NCI-H2107 treated with DMSO at 0.1 percent for 48 hours (cell line): ENCODE results near the gene CAMK1D.
"Not testable (repeated sequence)": the region's sequence is repeated elsewhere in the genome, so short reads cannot be mapped to it uniquely, and the experiment has no call there.

Experiments used
- DNase-seq: peaks from one replicate; lab custom pipeline; 2025; ENCODE audit not compliant: unreplicated experiment; lab: John Stamatoyannopoulos, UW

Gene CAMK1D

DNA sequence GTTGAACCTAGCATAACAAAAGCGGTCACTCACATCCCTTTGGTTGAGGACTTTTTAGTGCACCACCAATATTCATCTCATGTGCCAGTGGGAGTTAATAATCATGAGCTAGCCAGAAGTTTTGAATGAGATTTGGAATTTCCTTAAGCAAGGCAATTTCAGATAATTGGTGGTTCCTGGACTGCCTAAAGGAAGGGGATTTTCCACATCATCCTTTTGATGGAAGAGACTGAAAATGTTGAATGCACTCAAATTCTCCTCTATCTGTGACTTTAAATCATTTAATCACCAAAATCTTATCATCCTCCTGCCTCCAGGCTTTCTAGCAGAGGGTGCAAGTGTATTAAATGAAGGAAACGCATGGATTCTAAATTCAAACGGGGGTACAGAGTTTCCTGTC, 391.5 kb downstream of the CAMK1D start:
- DNase-seq, result no peak

DNA sequence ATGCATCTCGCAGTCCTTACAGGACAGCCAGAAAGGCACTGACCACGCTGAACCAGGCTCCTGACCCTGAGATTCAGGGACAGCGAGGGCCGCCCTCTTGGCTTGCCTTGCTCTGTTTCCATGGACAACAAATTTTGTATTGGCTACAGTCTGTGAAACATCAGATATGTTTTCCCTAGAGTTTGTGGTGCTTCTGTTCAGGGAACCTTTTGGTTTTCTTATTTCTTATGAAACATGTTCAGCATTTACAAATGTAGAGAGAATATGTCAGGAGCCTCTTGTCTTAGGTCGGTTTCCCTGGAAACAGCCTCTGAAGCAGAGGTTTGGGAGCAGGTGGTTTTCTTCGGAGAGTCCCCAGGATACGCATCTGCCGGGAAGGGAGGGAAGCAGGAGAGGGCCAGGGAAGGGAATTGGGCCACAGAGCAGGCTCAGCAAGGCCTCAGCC, 392.0 kb downstream of the CAMK1D start:
- DNase-seq, result no peak

DNA sequence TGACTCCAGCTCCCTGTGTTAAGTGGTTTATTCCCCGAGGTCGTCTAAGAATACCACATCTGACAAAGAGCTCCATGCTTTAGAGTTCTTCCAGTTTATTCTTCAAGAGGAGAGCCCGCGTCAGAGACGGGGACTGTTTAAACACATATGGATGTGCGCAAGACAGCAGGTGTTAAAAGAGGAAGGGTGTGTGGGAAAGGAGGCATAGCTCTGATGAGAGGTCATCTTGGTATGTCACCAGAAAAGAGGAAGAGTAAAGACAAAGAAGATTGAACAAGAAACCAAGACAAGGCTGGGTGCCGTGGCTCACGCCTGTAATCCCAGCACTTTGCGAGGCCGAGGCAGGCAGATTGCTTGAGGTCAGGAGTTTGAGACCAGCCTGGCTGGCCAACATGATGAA, 393.4 kb downstream of the CAMK1D start:
- no peak for DNase-seq

DNA sequence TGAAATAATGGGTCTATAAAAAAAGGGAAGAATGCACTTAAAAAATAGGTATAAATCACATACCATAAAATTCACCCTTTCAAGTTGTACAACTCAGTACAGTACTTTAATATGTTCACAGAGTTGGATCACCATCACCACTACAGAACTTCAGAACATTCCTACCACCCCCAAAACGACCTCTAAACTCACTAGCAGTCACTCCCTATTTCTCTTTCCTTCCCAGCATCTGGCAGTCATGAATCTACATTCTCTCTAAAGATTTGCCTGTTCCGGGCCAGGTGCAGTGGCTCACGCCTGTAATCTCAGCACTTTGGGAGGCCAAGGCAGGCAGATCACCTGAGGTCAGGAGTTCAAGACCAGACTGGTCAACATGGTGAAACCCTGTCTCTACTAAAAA, 394.1 kb downstream of the CAMK1D start:
- not testable (repeated sequence) for DNase-seq

DNA sequence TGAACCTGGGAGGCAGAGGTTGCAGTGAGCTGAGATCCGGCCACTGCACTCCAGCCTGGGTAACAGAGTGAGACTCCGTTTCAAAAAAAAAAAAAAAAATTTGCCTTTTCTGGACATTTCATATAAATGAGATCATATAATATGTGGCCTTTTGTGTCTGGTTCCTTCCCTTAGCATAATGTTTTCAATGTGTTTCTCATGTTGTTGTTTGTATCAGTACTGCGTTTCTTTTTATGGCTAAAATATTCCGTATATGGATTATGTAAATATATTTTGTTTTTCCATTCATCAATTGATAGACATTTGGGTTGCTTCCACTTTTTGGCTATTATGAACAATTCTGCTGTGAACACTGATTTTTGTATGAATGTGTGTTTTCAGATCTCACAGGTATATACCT, 394.6 kb downstream of the CAMK1D start:
- no peak for DNase-seq

DNA sequence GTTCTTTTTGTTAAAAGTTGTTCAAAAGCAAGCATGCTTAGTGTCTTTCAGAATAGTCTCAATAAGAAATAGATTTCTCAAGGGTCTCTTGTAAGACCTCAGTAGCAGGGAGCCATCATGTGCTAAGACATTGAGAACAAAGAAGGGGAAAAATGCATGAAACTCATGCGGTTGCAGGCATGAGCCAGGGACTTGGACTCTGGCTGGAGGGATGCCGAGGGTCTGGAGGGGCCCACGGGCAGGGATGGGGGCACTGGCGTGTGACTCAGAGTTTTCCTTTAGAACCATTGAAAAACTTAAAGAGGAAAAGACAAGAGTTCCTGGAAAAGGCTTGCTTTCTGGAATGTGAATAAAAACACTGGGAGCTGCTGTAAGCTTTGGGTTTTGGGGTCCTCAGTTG, 398.8 kb downstream of the CAMK1D start:
- no peak for DNase-seq

DNA sequence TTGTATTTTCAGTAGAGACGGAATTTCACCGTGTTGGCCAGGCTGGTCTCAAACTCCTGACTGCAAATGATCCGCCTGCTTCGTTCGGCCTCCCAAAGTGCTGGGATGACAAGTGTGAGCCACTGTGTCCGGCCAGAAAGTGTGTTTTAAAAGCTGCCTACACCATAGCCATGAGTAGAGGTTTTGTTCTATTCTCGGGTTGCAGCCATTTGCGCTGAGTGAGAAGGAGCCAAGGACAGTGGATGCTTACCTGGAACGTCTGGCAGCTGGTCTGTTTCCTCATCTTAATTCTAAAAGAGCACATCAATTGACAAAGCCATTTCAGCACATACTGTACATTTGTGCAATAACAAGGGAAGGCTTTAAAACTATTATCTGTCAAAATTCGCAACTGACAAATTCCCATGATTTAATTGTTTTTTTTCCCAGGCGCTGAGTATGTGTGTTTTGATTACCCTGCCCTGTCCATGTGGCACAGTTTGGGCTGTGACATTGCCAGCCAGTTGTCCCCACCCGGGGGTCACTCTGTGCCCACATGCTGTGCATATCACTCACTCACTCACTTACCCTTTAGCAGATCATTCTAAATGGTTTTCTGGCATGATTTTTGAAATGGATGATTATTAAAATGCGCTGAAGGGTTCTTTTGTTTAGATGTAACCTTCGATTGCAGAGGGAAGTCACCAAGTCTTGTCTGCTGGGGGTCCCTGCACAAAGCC, 400.6 kb downstream of the CAMK1D start:
- no peak for DNase-seq

DNA sequence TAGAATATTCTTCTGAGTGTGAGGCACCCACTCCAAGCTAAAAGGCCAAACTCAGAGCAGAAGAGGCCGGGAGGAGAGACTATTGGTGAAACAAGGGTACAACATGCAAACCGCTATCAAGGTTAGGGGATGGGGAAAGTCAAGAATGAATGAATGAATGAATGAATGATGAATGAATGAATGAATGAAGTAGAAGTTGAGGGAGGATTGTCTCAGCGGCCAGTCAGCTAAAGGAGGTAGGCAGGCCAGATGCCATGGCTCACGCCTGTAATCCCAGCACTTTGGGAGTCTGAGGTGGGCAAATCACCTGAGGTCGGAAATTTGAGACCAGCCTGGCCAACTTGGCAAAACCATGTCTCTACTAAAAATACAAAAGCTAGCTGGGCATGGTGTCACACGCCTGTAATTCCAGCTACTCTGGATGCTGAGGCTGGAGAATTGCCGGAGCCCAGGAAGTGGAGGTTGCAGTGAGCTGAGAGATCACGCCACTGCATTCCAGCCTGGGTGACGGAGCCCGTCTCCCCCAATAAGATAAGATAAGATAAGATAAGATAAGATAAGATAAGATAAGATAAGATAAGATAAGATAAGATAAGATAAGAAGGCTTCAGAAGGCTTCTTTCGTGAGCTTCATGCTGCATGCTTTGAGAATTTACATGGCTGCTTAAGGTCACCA, 401.3 kb downstream of the CAMK1D start:
- no peak for DNase-seq

DNA sequence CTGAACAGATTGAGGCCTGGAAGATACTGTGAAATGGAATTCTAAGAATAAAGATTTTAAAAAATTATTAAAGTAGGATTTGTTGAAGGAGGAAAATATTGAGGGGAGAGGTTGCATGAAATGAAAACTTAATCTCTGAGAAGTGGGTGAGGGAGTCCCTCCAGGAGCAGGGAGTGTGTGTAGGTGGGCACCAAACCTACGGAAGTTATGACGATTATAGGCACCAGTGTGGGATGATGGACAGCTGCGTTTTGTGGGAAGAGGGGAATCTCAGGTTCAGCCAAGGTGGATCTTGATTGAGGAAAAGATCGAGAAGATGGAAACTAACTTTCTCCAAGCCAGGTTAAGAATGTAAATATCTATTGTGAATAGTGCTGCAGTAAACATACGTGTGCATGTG, 405.7 kb downstream of the CAMK1D start:
- no peak for DNase-seq

DNA sequence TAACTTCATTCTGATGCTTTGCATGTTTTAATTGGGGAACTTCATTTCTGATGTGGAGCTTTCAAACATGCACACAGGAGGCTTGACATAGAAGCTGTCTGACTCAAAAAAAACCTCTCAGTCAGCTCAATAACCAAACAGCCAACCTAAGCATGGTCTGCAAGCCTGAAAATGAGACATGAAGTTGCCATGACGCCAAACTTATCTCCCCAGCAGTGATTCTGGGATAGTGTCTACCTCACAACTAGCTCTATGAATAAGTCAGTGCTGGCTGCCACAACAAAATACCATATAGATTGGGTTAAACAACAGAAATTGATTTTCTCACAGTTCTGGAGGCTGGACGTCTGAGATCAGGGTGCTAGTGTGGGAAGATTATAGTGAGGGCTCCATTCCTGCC, 408.0 kb downstream of the CAMK1D start:
- no peak for DNase-seq

DNA sequence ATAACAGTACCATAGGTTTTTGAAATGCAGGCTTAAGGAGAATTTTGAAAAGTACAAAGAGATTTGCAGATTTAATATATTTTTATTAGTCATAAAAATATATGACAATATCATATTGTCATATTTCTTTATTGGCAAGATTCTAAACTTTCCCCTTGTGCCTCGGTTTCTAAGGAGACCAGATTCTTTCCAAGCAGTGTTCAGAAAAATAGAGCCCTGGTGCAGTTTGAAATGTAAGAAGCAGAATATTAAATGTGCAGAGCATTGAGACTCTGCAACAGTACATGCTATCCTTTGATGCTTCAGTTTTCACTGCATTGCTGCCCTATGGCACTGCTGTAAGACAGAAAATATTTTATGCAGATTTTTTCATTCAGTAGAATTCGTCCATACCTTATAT, 408.9 kb downstream of the CAMK1D start:
- no peak for DNase-seq

DNA sequence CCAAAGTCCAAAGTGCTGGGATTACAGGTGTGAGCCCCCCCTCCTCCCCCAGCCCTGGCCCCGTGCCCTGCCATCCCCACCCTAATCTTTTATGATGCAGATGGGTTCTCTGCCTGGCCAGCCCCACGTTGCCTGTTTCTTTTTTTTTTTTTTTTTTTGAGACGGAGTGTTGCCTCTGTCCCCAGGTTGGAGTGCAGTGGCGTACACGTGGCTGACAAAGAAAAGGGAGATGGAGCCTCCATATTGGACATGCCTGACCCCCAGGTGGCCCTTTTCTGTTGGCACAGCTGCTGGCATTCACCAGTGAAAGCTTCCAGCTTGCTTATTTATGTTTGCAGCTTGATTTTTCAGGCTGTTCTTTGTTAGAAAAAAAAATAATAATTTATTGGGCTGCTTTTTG, 416.9 kb downstream of the CAMK1D start:
- peak; percentile 48 for DNase-seq

DNA sequence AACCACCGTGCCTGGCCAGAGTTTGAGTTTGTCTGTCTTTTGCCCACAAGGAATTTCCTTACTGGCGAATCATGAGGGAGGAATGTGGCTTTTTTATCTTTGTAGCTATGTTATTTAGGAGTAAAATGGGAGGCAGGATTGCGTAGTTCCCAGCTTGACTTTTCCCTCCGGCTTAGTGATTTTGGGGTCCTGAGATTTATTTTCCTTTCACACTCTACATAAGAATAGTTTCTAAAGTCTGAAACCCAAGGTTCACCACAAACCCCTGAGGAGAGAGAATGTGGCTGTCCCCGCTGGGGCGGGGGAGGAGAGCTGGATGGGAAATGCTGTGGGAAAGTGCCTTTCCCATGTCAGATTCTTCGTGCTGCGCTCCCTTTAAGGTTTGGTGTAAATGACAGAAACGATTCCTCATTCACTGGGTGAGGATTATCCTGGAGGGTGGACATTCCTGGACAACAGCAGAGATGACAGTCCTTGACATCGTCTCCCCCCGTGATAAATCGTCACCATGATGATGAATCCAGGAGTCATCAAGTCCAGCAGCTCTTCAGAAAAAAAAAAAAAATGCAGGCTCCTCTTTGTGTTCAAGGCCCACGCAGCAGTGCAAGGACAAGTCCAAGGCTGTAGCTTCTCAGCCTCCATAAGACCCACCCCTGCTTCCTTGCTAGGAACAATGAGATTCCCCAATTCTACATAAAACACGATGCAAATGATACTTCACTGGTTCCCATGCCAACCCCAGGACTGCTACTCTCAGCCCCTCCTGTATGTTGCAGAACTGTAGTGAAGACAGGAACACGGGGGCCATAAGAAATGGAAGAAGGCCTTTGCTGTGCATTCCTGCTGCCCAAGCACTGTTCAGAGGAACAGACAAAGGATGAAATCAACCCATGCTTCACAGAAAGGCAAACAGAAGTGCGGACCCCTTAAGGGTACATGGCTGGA, 419.1 kb downstream of the CAMK1D start:
- no peak for DNase-seq

DNA sequence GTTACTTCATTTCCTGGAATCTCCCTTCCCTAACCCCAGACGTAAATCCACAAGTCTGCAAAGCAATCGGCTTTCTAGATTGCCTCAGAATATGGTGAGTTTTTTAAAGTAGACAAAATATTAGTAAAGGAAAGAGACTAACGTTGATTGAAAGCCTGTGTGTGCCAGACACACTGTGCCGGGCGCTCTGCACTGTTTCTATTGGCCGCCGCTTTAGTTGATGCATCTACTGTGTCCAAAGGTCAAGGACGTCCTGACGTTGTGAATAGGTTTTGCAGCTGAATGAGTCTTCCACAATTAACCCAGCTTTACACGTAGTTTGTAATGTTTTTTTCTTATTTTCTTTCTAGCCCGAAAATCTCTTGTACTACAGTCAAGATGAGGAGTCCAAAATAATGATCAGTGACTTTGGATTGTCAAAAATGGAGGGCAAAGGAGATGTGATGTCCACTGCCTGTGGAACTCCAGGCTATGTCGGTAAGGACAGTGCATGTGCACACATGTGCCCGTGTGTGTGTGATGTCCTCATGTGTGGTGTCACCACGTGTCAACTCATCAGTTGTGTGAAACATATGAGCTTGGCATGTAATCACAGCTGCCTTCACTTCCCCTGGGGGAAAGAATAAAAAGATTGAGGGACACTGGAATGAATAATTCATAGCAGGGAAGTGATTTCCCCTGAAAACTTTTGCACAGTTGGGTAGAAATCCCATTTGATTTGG, 420.1 kb downstream of the CAMK1D start:
- no peak for DNase-seq

DNA sequence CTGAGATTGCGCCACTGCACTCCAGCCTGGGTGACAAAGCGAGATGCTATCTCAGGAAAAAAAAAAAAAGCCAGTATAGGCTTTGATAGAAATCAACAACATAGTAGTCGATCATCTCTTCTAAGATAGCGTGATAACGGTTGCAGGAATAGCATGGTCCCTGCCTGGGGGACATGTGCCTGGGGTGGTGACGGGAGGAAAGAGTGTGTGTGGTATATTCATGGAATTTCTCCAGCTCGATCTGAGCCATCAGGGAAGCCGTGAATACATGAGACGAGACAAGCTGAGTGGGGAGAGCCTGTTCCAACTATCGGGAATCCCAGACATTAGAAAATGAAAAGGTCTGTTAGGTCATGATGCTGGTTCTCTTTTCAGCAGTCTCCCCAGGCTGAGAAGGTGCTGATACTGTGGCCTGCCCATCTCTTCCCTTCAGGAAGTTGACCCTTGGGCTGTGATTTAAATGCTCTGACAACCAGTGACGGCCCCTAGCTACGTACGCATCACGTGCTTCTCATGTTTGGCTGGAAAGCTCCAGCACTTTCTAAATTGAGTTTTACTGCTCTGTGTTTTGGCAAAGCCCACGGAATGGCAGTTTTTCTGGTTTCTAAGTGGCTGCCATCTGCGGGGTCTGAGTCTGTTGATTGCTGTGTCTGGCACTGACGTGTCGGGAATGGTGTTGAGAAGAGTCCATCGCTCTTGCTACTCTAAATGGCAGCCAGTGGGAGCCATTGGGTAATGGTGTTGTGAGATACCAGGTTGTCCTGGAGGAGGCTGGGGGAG, 422.8 kb downstream of the CAMK1D start:
- DNase-seq, result no peak

DNA sequence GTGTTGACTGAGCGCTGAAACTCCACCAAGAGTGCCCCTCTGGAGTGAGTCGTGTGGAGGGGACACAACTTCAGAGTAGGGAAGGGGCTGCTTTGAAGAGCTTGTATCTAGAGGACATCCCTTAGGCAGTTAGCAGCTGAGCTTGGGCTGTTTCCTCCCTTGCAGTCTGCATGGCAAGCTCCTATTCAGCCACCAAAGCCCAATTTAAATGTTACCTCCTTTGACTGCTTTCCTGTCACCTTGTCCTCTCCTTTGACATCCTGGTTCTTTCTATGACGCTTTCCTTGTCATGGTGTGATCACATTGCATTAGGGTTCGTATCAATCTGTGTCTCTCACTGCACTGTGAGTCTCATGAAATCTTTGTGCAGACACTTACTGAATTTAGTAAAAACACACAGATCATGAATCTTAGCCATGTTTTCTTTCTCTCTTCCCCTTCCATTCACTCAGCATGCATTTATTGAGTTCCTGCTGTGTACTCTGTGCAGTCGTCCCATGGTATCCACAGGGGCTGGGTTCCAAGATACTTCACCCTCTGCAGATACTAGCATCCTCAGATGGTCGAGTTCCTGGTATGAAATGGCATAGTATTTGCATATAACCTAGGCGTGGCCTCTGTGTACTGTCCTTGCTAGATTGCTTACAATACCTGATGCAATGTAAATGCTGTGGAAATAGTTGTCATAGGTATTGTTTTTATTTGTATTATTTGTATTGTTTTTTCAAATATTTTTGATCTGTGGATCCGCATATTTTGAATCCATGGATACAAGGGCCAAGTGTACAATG, 423.6 kb downstream of the CAMK1D start:
- DNase-seq, result no peak

DNA sequence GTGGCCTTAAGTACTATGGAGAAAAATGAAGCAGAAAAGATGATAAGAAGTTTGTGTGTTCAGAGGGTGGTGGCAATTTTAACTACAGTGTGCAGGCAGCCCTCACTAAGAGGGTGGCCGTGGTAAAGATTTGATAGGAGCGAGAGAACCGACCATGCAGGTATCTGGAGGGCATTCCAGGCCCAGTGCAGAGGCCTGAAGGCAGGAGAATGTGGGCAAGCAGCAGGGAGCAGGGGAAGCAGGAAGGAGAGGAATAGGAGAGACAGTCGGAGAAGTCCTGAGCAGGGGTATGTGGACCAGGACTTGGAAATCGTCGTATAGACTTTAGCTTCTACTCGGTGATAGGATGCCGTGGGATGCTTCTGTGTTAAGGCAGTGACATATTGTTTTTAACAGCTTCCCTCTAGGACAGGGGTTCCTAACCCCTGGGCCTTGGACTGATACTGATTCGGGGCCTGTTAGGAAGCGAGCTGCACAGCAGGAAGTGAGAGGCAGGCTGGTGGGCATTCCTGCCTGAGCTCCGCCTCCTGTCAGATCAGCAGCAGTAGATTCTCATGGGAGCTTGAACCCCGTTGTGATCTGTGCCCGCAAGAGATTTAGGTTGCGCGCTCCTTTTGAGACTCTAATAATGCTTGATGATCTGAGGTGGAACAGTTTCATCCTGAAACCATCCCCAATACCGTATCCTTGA, 425.0 kb downstream of the CAMK1D start:
- no peak for DNase-seq

DNA sequence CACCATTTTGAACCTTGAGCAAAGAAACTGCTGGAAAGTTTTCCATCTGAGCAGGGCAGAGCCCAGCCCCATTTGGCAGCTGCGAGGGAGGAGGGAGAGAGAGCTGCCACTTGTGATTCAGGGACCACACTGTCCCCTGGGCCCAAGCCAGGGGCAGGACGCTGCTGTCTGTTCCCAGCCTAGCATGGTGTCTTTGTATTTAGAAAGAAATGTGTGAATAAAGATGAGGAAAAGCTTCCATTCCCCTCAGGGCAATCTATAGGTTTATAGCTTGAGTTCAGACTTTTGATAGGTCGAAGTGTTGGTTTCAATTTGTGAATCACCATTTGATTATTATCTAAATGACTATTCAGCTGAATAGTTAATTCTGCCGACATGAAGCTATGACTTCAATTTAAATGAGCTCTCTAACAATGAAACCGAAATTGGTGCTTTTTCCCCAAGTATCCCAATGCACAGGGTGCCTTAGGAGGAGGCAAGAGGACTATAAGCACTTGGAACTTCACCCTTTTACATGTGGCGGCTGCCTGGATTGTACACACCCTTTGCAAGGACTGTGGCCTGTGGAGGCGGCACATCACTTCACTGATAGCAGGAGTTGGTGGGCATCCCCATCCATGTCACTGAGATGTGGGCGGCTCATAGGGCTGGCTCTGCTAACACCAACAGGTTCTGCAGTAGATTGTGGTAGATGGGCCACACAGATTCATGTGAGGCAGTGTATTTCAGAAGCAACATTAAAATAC, 428.7 kb downstream of the CAMK1D start:
- DNase-seq, result no peak
